ENCODE measurements around the gene IZUMO1R.
"Not testable (repeated sequence)": the region's sequence is repeated elsewhere in the genome, so short reads cannot be mapped to it uniquely, and the experiment has no call there.

IZUMO1R gene

GRCh38 chr11:94332814-94333213 lies 28.4 kb downstream of the IZUMO1R start:
- no peak for DNase-seq (ENCODE audit: low read depth)
- no peak overlapping the region for H3K4me3 ChIP-seq (ENCODE audit: control insufficient read depth, low read depth, low read length)
- no peak for TF ChIP-seq CTCF (conservative IDR thresholded peaks at IDR 0.05; ENCODE audit: control insufficient read depth, insufficient read depth, low read depth, low read length)

GRCh38 chr11:94336033-94336432 lies 31.7 kb downstream of the IZUMO1R start:
- no peak overlapping the region for H3K4me3 ChIP-seq (ENCODE audit: control insufficient read depth, low read depth, low read length)
- no peak for DNase-seq (ENCODE audit: low read depth)
- TF ChIP-seq CTCF (conservative IDR thresholded peaks at IDR 0.05; ENCODE audit: control insufficient read depth, insufficient read depth, low read depth, low read length) = no peak

- TF ChIP-seq CTCF (conservative IDR thresholded peaks at IDR 0.05; ENCODE audit: control insufficient read depth, insufficient read depth, low read depth, low read length) = no peak
- no peak for DNase-seq (ENCODE audit: low read depth)
- H3K4me3 ChIP-seq (ENCODE audit: control insufficient read depth, low read depth, low read length) = no peak overlapping the region
These were observed 34.3 kb downstream of the IZUMO1R start for GRCh38 chr11:94338651-94339050.

GRCh38 chr11:94342250-94342649 lies 37.9 kb downstream of the IZUMO1R start:
- TF ChIP-seq CTCF (conservative IDR thresholded peaks at IDR 0.05; ENCODE audit: control insufficient read depth, insufficient read depth, low read depth, low read length) = no peak
- no peak overlapping the region for H3K4me3 ChIP-seq (ENCODE audit: control insufficient read depth, low read depth, low read length)
- DNase-seq (ENCODE audit: low read depth) = peak; percentile 7

GRCh38 chr11:94343495-94343894 lies 39.1 kb downstream of the IZUMO1R start:
- DNase-seq (ENCODE audit: low read depth) = no peak
- no peak for TF ChIP-seq CTCF (conservative IDR thresholded peaks at IDR 0.05; ENCODE audit: control insufficient read depth, insufficient read depth, low read depth, low read length)
- H3K4me3 ChIP-seq (ENCODE audit: control insufficient read depth, low read depth, low read length) = no peak overlapping the region

- not testable (repeated sequence) for DNase-seq (ENCODE audit: low read depth); H3K4me3 ChIP-seq (ENCODE audit: control insufficient read depth, low read depth, low read length)
These were observed 41.9 kb downstream of the IZUMO1R start for GRCh38 chr11:94346311-94346710.

- DNase-seq (ENCODE audit: low read depth); H3K4me3 ChIP-seq (ENCODE audit: control insufficient read depth, low read depth, low read length): not testable (repeated sequence)
These were observed 46.6 kb downstream of the IZUMO1R start for GRCh38 chr11:94350850-94351563.
